HEK293T (cell line): ENCODE data around the gene PEX13.

Experiments used
- CTCF ChIA-PET: fragments of 350-600 bp; formaldehyde crosslinking; extraction: SDS; loops from one replicate; lab custom pipeline; 2021; ENCODE audit warnings: antibody characterized with exemption, inconsistent platforms; lab: Yijun Ruan, JAX
- POLR2A ChIA-PET: fragments of 350-600 bp; formaldehyde crosslinking; extraction: SDS; loops from one replicate; lab custom pipeline; 2020; ENCODE audit warnings: antibody characterized with exemption, inconsistent platforms; lab: Yijun Ruan, JAX
- DNase-seq: peaks from one replicate; pipeline ENCODE4 v3.0.0; 2012; ENCODE audit warnings: mixed read lengths; ENCODE audit errors: extremely low spot score
- ARNT ChIP-seq: fragments of 450-650 bp; IDR thresholded peaks from 2 replicates; pipeline ENCODE4 v1.6.1; 2017; ENCODE audit warnings: mild to moderate bottlenecking
- BHLHE40 ChIP-seq: fragments of 450-650 bp; IDR thresholded peaks from 2 replicates; pipeline ENCODE4 v1.6.1; 2016; ENCODE audit warnings: mild to moderate bottlenecking, moderate library complexity, borderline replicate concordance
- CTBP1 ChIP-seq: fragments of 450-650 bp; IDR thresholded peaks from 2 replicates; pipeline ENCODE4 v1.6.1; 2016; ENCODE audit warnings: borderline replicate concordance
- ELF4 ChIP-seq: fragments of 450-650 bp; IDR thresholded peaks from 2 replicates; pipeline ENCODE4 v1.6.1; 2017; ENCODE audit warnings: antibody characterized with exemption
- FOXA1 ChIP-seq: fragments of 450-650 bp; IDR thresholded peaks from 2 replicates; pipeline ENCODE4 v1.6.1; 2016; ENCODE audit warnings: mild to moderate bottlenecking
- FOXK2 ChIP-seq: fragments of 450-650 bp; IDR thresholded peaks from 2 replicates; pipeline ENCODE4 v1.6.1; 2016; ENCODE audit warnings: mild to moderate bottlenecking
- FOXM1 ChIP-seq: fragments of 450-650 bp; IDR thresholded peaks from 2 replicates; pipeline ENCODE4 v1.6.1; 2017; ENCODE audit warnings: mild to moderate bottlenecking, borderline replicate concordance
- HDGF ChIP-seq: fragments of 450-650 bp; IDR thresholded peaks from 2 replicates; pipeline ENCODE4 v1.6.1; 2017; ENCODE audit warnings: antibody characterized with exemption, borderline replicate concordance
- L3MBTL2 ChIP-seq: fragments of 450-650 bp; conservative IDR thresholded peaks from 2 replicates; pipeline ENCODE4 v1.6.1; 2016; ENCODE audit warnings: mild to moderate bottlenecking
- LEF1 ChIP-seq: fragments of 450-650 bp; IDR thresholded peaks from 2 replicates; pipeline ENCODE4 v1.6.1; 2017; ENCODE audit warnings: mild to moderate bottlenecking, borderline replicate concordance
- NFRKB ChIP-seq: fragments of 450-650 bp; IDR thresholded peaks from 2 replicates; pipeline ENCODE4 v1.6.1; 2016; ENCODE audit warnings: mild to moderate bottlenecking, moderate library complexity
- SP1 ChIP-seq: fragments of 450-650 bp; IDR thresholded peaks from 2 replicates; pipeline ENCODE4 v1.6.1; 2017
- SUZ12 ChIP-seq: fragments of 450-650 bp; IDR thresholded peaks from 2 replicates; pipeline ENCODE4 v1.6.1; 2016; ENCODE audit warnings: mild to moderate bottlenecking
- TARDBP ChIP-seq: fragments of 450-650 bp; IDR thresholded peaks from 2 replicates; pipeline ENCODE4 v1.6.1; 2016
- ZNF384 ChIP-seq: fragments of 450-650 bp; IDR thresholded peaks from 2 replicates; pipeline ENCODE4 v1.6.1; 2016
- TF ChIP-seq, protein P1 (sequence below): fragments of 450-650 bp; IDR thresholded peaks from 2 replicates; pipeline ENCODE4 v1.6.1; 2016

The PEX13 gene

DNA sequence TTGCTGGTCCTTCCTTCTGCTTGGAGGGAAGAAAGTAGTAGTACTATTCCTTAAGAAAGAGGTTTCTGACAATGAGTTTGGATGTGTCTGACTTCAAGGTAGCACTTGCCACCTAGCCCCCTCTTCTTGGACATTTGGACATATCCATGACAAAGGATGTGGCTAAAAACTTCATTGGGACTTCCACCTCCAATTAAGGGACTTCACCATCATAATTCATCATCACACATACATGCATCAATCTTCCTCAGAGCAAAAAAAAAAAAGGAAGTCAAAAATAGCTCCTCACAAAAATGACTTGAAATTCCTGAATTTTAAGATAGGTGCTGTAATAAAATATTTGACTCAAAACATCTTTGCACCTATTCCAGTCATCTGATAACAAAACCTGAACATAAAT, 23.4 kb upstream of the PEX13 start:
- no peak for DNase-seq
- TF ChIP-seq LEF1 (no peak), SUZ12 (no peak), TARDBP (no peak), BHLHE40 (no peak), FOXA1 (no peak), ARNT (no peak), NFRKB (no peak), FOXK2 (no peak), HDGF (no peak), L3MBTL2 (no peak), FOXM1 (no peak), SP1 (no peak), ZNF384 (no peak), CTBP1 (no peak), ELF4 (no peak)
- TF ChIP-seq, protein P1, sequence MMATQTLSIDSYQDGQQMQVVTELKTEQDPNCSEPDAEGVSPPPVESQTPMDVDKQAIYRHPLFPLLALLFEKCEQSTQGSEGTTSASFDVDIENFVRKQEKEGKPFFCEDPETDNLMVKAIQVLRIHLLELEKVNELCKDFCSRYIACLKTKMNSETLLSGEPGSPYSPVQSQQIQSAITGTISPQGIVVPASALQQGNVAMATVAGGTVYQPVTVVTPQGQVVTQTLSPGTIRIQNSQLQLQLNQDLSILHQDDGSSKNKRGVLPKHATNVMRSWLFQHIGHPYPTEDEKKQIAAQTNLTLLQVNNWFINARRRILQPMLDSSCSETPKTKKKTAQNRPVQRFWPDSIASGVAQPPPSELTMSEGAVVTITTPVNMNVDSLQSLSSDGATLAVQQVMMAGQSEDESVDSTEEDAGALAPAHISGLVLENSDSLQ, result no peak
- ChIA-PET CTCF (no interaction called here), POLR2A (no interaction called here)

DNA sequence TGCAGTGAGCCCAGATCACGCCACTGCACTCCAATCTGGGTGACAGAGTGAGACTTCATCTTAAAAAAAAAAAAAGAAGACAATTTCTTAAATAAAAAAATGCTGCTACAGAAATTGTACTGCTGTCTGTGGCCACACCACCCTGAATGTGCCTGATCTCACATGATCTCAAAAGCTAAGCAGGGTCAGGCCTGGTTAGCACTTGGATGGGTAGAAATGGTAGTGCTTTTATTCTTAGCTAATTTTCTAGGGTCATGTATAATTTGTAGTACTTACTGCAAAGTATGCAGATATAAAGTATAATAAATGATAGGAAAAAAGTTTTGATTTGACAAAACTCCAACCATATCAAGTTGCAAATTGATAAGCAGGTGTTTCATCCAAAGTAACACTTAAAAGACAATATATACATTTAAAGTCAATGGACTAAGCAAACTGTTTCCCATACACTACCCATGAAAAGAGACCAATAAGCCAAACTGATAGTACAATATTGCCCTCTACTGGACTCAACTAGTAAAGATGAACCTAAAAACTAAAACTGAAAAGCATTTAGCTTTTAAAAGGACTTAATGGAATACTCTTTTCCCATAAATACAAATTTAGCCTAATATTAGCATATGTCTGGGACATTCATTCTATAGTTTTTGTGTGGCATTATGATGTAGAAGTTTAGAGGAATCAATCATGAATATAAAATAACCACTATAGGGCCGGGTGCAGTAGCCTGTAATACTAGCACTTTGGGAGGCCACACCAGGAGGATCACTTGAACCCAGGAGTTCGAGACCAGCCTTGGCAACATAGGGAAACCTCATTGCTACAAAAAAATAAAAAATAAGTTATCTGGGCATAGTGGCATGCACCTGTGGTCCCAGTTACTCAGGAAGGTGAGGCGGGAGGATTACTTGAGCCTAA, 18.6 kb upstream of the PEX13 start:
- ChIA-PET POLR2A (interaction anchor here (1.0 kb wide), 1 partner anchor 19 kb away, joined by 3 read pairs; the partner anchor contains the start of genes PEX13 and PUS10), CTCF (interaction anchor here (0.6 to 2.3 kb wide), 10 partner anchors 9 to 295 kb away, joined by 3 to 12 read pairs (median 3); no protein-coding TSS in a partner anchor)
- TF ChIP-seq ZNF384, result no peak
- TF ChIP-seq L3MBTL2, result no peak
- no peak for TF ChIP-seq LEF1
- TF ChIP-seq NFRKB, result no peak
- TF ChIP-seq FOXA1, result no peak
- TF ChIP-seq HDGF, result no peak
- no peak for TF ChIP-seq ARNT
- TF ChIP-seq BHLHE40, result no peak
- no peak for TF ChIP-seq SUZ12
- TF ChIP-seq SP1, result no peak
- no peak for TF ChIP-seq FOXM1
- TF ChIP-seq ELF4, result no peak
- no peak for TF ChIP-seq CTBP1
- DNase-seq, result peak; percentile 39

DNA sequence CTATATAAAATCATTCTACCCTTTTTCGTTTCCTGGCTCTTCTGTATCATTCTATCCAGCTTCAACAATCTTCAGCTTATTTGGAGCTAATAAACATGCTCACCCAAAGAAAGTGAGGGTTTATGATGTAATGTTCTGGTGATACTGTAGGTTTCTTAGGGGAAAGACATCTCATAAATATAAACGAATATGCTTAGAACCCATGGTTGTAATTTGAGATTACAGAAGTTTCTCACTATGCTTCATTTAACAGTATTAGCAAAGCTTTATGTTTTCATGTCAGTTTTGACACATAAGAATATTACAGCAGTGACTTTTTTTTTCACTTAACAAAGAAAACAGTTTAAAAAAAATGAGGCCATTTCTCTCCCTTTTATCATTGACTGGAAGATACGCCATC, 11.8 kb upstream of the PEX13 start:
- no peak for DNase-seq

DNA sequence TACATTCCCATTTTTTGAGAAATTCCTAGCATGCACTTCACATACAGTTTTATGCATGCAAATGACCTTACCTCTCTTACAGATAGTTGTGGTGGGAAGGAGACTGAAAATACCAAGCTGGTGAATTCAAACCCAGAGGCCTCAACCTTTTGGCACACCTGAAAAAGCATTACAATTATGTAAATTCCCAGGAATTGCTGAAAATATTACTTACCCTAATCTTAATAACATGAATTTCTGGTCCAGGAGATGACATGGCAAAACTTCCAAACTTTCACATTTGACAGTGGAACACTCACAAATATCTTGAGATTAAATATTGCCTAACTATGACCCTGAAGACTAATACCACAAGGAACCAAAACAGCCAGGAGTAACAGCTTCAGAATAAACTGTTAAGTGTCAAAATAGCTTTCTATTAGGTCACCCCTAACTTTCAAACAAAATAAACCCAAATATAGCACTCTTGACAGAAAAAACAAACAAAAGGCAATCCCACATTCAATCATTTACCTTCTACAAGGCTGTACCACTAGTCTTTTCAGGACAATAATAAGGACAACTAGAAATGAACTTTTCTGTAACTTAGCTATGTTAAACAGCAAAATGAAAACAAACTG, 10.9 kb upstream of the PEX13 start:
- TF ChIP-seq, protein P1, result no peak
- no peak for TF ChIP-seq TARDBP
- no peak for TF ChIP-seq ARNT
- no peak for TF ChIP-seq FOXM1
- TF ChIP-seq SUZ12, result no peak
- TF ChIP-seq HDGF, result no peak
- TF ChIP-seq L3MBTL2, result no peak
- no peak for TF ChIP-seq CTBP1
- no peak for TF ChIP-seq LEF1
- TF ChIP-seq ELF4, result no peak
- no peak for TF ChIP-seq SP1
- TF ChIP-seq BHLHE40, result no peak
- TF ChIP-seq NFRKB, result no peak
- no peak for TF ChIP-seq FOXA1
- no peak for TF ChIP-seq FOXK2
- no peak for TF ChIP-seq ZNF384
- DNase-seq, result no peak
- ChIA-PET CTCF (no interaction called here), POLR2A (interaction anchor here (0.7 to 2.1 kb wide), 2 partner anchors 10 to 251 kb away, joined by 3 to 9 read pairs; no protein-coding TSS in a partner anchor)

More for the DNA sequence above, 11.8 kb upstream of the PEX13 start:
- ChIA-PET POLR2A (interaction anchor here (0.8 to 2.1 kb wide), 3 partner anchors 11 to 192 kb away, joined by 3 to 9 read pairs (median 5); partner anchors contain the start of gene PUS10), CTCF (interaction anchor here (0.7 kb wide), 1 partner anchor 534 kb away, joined by 4 read pairs; no protein-coding TSS in a partner anchor)
- TF ChIP-seq FOXM1 (no peak), SP1 (no peak), SUZ12 (no peak), ZNF384 (no peak), ELF4 (no peak), ARNT (no peak), FOXA1 (no peak), CTBP1 (no peak), HDGF (no peak), LEF1 (no peak), BHLHE40 (no peak), FOXK2 (no peak), L3MBTL2 (no peak), NFRKB (no peak), TARDBP (no peak)
- TF ChIP-seq, protein P1, result no peak; the same call in 1 of the 2 replicates

DNA sequence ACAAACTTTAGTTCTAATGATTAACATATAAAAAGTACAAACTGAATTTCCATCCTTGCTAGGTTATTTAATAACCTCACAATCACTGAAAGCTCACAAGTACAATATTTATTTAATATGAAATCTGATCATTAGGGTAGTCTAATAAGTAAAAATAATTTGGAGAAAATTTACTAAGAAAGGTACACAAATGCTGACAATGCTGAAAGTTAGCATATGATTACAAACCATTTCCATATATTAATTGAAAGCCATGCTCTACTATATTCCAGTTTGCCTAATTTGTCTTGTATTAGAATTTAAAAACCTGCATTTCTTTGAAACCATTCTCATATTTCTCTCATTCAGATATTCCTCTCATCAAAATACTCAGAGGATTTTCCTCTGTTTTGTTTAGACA, 8.2 kb upstream of the PEX13 start:
- POLR2A ChIA-PET, result no interaction called here
- CTCF ChIA-PET, result no interaction called here
- TF ChIP-seq, protein P1, result no peak
- TF ChIP-seq FOXM1 (no peak), TARDBP (no peak), BHLHE40 (no peak), ARNT (no peak), ZNF384 (no peak), SP1 (no peak), ELF4 (no peak), SUZ12 (no peak), LEF1 (no peak), NFRKB (no peak), CTBP1 (no peak), FOXA1 (no peak), HDGF (no peak)

More for the DNA sequence above, 8.2 kb upstream of the PEX13 start:
- DNase-seq, result no peak
